GM19438 (cell line): ENCODE results near the gene ZNF79.

Source experiments
- ATAC-seq: cut with Tn5 transposase; IDR thresholded peaks from one replicate; pipeline ENCODE4 v1.9.1; 2021; ENCODE audit warnings: low read depth; ENCODE audit not compliant: unreplicated experiment

Gene ZNF79

GRCh38 chr9:127397646-127398274 is 26.4 kb upstream of the ZNF79 start:
- no peak for ATAC-seq

- ATAC-seq: no peak
These were observed 25.9 kb upstream of the ZNF79 start for GRCh38 chr9:127398275-127398647.

GRCh38 chr9:127398715-127399400 is 25.3 kb upstream of the ZNF79 start:
- no peak for ATAC-seq

GRCh38 chr9:127399736-127400269 is 24.4 kb upstream of the ZNF79 start:
- ATAC-seq: no peak

GRCh38 chr9:127402401-127403090 is 21.6 kb upstream of the ZNF79 start:
- no peak for ATAC-seq

- no peak for ATAC-seq
These were observed 20.5 kb upstream of the ZNF79 start for GRCh38 chr9:127403507-127404192.

GRCh38 chr9:127404631-127405030 is 19.6 kb upstream of the ZNF79 start:
- ATAC-seq: no peak

- ATAC-seq: no peak
These were observed 18.6 kb upstream of the ZNF79 start for GRCh38 chr9:127405344-127406125.

GRCh38 chr9:127406799-127407491 is 17.2 kb upstream of the ZNF79 start:
- no peak for ATAC-seq

- ATAC-seq: no peak
These were observed 16.7 kb upstream of the ZNF79 start for GRCh38 chr9:127407492-127407843.

GRCh38 chr9:127411122-127411521 is 13.1 kb upstream of the ZNF79 start:
- ATAC-seq: no peak

GRCh38 chr9:127415141-127415540 is 9.0 kb upstream of the ZNF79 start:
- ATAC-seq: no peak

GRCh38 chr9:127415657-127416056 is 8.5 kb upstream of the ZNF79 start:
- no peak for ATAC-seq

GRCh38 chr9:127417131-127418036 is 6.8 kb upstream of the ZNF79 start:
- ATAC-seq: no peak

GRCh38 chr9:127418037-127418471 is 6.1 kb upstream of the ZNF79 start:
- ATAC-seq: no peak

- no peak for ATAC-seq
These were observed 4.8 kb upstream of the ZNF79 start for GRCh38 chr9:127419348-127419747.

- no peak for ATAC-seq
These were observed 3.1 kb upstream of the ZNF79 start for GRCh38 chr9:127421057-127421456.

GRCh38 chr9:127422133-127422782 is 1.9 kb upstream of the ZNF79 start:
- ATAC-seq: no peak
